ENCODE measurements around the gene BBS12. TPM values are rescaled to one million over a fixed set of nuclear protein-coding genes. Genes with fewer than 3 reads are reported as not detected.

BBS12 gene
- total and polyA plus RNA-seq, 4 donors, result 0.53 to 2.1 (median 0.80) TPM

- H3K9me3 ChIP-seq (ENCODE audit: control insufficient read depth in 4 of 4, low read length in 3 of 4), result no peaks in the 10 kb centered on the region
- WGBS, result 55% methylated on average over 2 of the region's 2 CpGs
- H3K27ac ChIP-seq (ENCODE audit: low read depth in 1 of 2, low read length in 2 of 2), result no peak overlapping the region
- DNase-seq (ENCODE audit: low spot score), result no peak
- H3K4me3 ChIP-seq (ENCODE audit: low read depth in 1 of 3, low read length in 3 of 3), result no peak overlapping the region
- H3K9ac ChIP-seq (ENCODE audit: low read depth in 1 of 2, low read length in 2 of 2), result no peak overlapping the region
- no peaks in the 10 kb centered on the region for H3K27me3 ChIP-seq (ENCODE audit: control insufficient read depth in 4 of 4, insufficient read depth in 4 of 4, low read length in 3 of 4)
- H3K36me3 ChIP-seq (ENCODE audit: control insufficient read depth in 4 of 4, insufficient read depth in 3 of 4, low read depth in 1 of 4, low read length in 3 of 4), result no peaks in the 10 kb centered on the region
- TF ChIP-seq RAD21 (IDR thresholded peaks at IDR 0.05) (no peak), HNF4G (IDR thresholded peaks at IDR 0.05) (no peak)
- no peaks in the 10 kb centered on the region for H3K4me1 ChIP-seq (ENCODE audit: control insufficient read depth in 4 of 4, insufficient read depth in 4 of 4, low read length in 3 of 4)
Measured at GRCh38 chr4:122687531-122688061, 44.9 kb upstream of the BBS12 start.

DNA sequence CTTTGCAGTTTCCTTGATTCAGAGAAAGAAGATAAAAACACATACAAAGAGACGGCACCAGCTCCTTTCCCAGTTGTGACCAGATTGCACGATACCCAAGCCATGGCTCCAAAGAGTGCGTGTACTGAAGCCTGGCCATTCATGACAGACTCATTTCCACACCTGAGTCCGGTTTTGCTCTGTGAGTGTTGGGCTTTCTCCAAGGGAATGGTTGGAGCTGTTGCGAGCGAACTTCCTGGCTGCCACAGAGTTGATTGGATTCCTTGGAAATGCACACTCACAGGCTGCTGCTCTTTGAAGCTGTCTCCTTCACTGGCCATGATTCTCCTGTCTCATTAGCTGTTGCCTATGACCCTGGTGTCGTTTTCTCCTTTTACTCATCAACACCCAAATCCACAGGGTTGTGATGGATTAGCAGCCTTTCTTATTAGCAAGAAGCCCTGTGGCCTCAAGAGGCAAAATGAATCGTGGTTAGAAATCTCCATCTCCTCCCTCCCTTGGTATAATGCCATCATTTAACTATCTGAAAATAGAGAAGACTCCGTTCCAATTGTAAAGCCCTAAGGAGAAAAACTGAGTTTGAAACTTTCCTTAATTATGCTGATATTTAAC lies 43.9 kb upstream of the BBS12 start:
- no peak overlapping the region for H3K4me3 ChIP-seq (ENCODE audit: low read depth in 1 of 3, low read length in 3 of 3)
- no peak overlapping the region for H3K27ac ChIP-seq (ENCODE audit: low read depth in 1 of 2, low read length in 2 of 2)
- H3K4me1 ChIP-seq (ENCODE audit: control insufficient read depth in 4 of 4, insufficient read depth in 4 of 4, low read length in 3 of 4), result no peaks in the 10 kb centered on the region
- WGBS, result 69% methylated on average over 9 of the region's 9 CpGs
- H3K36me3 ChIP-seq (ENCODE audit: control insufficient read depth in 4 of 4, insufficient read depth in 3 of 4, low read depth in 1 of 4, low read length in 3 of 4), result no peaks in the 10 kb centered on the region
- no peak overlapping the region for H3K9ac ChIP-seq (ENCODE audit: low read depth in 1 of 2, low read length in 2 of 2)
- no peaks in the 10 kb centered on the region for H3K9me3 ChIP-seq (ENCODE audit: control insufficient read depth in 4 of 4, low read length in 3 of 4)
- DNase-seq (ENCODE audit: low spot score), result no peak
- H3K27me3 ChIP-seq (ENCODE audit: control insufficient read depth in 4 of 4, insufficient read depth in 4 of 4, low read length in 3 of 4), result no peaks in the 10 kb centered on the region
- no peak for TF ChIP-seq HNF4A (conservative IDR thresholded peaks at IDR 0.05)
- TF ChIP-seq FOXA1 (IDR thresholded peaks at IDR 0.05), result no peak
- no peak for TF ChIP-seq GABPA (IDR thresholded peaks at IDR 0.05 in 1 of 2, conservative IDR thresholded peaks at IDR 0.05 in 1 of 2)
- no peak for TF ChIP-seq RXRA (IDR thresholded peaks at IDR 0.05)
- no peak for TF ChIP-seq HNF4G (IDR thresholded peaks at IDR 0.05)
- TF ChIP-seq EGR1 (IDR thresholded peaks at IDR 0.05; ENCODE audit: low read depth in 2 of 2), result no peak
- TF ChIP-seq, protein P1, sequence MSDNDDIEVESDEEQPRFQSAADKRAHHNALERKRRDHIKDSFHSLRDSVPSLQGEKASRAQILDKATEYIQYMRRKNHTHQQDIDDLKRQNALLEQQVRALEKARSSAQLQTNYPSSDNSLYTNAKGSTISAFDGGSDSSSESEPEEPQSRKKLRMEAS (IDR thresholded peaks at IDR 0.05), result no peak

- no peaks in the 10 kb centered on the region for H3K36me3 ChIP-seq (ENCODE audit: control insufficient read depth in 4 of 4, insufficient read depth in 3 of 4, low read depth in 1 of 4, low read length in 3 of 4)
- no peak for DNase-seq (ENCODE audit: low spot score)
- H3K9ac ChIP-seq (ENCODE audit: low read depth in 1 of 2, low read length in 2 of 2), result no peak overlapping the region
- H3K4me3 ChIP-seq (ENCODE audit: low read depth in 1 of 3, low read length in 3 of 3), result no peak overlapping the region
- H3K27ac ChIP-seq (ENCODE audit: low read depth in 1 of 2, low read length in 2 of 2), result no peak overlapping the region
- H3K27me3 ChIP-seq (ENCODE audit: control insufficient read depth in 4 of 4, insufficient read depth in 4 of 4, low read length in 3 of 4), result no peaks in the 10 kb centered on the region
- no peaks in the 10 kb centered on the region for H3K4me1 ChIP-seq (ENCODE audit: control insufficient read depth in 4 of 4, insufficient read depth in 4 of 4, low read length in 3 of 4)
- no peak for TF ChIP-seq HNF4A (conservative IDR thresholded peaks at IDR 0.05)
- TF ChIP-seq TAF1 (conservative IDR thresholded peaks at IDR 0.05), result no peak
- no peak for TF ChIP-seq FOXA2 (IDR thresholded peaks at IDR 0.05)
- no peak for TF ChIP-seq JUND (IDR thresholded peaks at IDR 0.05)
- TF ChIP-seq RAD21 (IDR thresholded peaks at IDR 0.05), result no peak
- no peaks in the 10 kb centered on the region for H3K9me3 ChIP-seq (ENCODE audit: control insufficient read depth in 4 of 4, low read length in 3 of 4)
Measured at GRCh38 chr4:122689972-122690371, 42.5 kb upstream of the BBS12 start.

DNA sequence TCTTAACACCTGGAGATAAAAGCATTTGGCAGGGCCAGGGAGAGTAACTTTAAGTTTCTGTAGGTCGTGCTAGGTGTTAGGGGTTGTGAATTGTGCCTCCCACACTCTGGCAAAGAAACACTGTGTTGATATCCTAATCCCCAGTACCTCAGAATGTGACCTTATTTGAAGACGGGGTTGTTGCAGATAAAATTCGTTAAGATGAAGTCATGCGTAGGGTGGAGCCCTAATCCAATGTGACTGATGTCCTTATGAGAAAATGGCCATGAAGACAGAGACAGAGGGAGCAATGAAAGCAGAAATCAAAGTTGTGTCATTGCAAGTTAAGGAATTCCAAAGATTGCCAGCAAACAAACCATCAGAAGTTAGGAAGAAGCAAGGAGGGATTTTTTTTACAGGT lies 40.5 kb upstream of the BBS12 start:
- 68% methylated on average over 4 of the region's 4 CpGs for WGBS
- H3K27ac ChIP-seq (ENCODE audit: low read depth in 1 of 2, low read length in 2 of 2), result no peak overlapping the region
- TF ChIP-seq HNF4G (IDR thresholded peaks at IDR 0.05) (no peak), GABPA (IDR thresholded peaks at IDR 0.05 in 1 of 2, conservative IDR thresholded peaks at IDR 0.05 in 1 of 2) (no peak), TAF1 (conservative IDR thresholded peaks at IDR 0.05) (no peak), SP1 (IDR thresholded peaks at IDR 0.05) (no peak), ATF3 (IDR thresholded peaks at IDR 0.05) (no peak), NR2F2 (IDR thresholded peaks at IDR 0.05) (no peak), EGR1 (IDR thresholded peaks at IDR 0.05; ENCODE audit: low read depth in 2 of 2) (no peak)
- TF ChIP-seq, protein P1 (IDR thresholded peaks at IDR 0.05), result no peak
- TF ChIP-seq, protein P2, sequence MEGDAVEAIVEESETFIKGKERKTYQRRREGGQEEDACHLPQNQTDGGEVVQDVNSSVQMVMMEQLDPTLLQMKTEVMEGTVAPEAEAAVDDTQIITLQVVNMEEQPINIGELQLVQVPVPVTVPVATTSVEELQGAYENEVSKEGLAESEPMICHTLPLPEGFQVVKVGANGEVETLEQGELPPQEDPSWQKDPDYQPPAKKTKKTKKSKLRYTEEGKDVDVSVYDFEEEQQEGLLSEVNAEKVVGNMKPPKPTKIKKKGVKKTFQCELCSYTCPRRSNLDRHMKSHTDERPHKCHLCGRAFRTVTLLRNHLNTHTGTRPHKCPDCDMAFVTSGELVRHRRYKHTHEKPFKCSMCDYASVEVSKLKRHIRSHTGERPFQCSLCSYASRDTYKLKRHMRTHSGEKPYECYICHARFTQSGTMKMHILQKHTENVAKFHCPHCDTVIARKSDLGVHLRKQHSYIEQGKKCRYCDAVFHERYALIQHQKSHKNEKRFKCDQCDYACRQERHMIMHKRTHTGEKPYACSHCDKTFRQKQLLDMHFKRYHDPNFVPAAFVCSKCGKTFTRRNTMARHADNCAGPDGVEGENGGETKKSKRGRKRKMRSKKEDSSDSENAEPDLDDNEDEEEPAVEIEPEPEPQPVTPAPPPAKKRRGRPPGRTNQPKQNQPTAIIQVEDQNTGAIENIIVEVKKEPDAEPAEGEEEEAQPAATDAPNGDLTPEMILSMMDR (IDR thresholded peaks at IDR 0.05; ENCODE audit: low read depth, low read length, missing input control), result no peak
- TF ChIP-seq, protein P3, sequence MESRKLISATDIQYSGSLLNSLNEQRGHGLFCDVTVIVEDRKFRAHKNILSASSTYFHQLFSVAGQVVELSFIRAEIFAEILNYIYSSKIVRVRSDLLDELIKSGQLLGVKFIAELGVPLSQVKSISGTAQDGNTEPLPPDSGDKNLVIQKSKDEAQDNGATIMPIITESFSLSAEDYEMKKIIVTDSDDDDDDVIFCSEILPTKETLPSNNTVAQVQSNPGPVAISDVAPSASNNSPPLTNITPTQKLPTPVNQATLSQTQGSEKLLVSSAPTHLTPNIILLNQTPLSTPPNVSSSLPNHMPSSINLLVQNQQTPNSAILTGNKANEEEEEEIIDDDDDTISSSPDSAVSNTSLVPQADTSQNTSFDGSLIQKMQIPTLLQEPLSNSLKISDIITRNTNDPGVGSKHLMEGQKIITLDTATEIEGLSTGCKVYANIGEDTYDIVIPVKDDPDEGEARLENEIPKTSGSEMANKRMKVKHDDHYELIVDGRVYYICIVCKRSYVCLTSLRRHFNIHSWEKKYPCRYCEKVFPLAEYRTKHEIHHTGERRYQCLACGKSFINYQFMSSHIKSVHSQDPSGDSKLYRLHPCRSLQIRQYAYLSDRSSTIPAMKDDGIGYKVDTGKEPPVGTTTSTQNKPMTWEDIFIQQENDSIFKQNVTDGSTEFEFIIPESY (IDR thresholded peaks at IDR 0.05), result no peak

More for the DNA sequence above, 40.5 kb upstream of the BBS12 start:
- no peak overlapping the region for H3K4me3 ChIP-seq (ENCODE audit: low read depth in 1 of 3, low read length in 3 of 3)
- H3K9ac ChIP-seq (ENCODE audit: low read depth in 1 of 2, low read length in 2 of 2), result no peak overlapping the region
- no peaks in the 10 kb centered on the region for H3K4me1 ChIP-seq (ENCODE audit: control insufficient read depth in 4 of 4, insufficient read depth in 4 of 4, low read length in 3 of 4)
- no peaks in the 10 kb centered on the region for H3K9me3 ChIP-seq (ENCODE audit: control insufficient read depth in 4 of 4, low read length in 3 of 4)
- peaks cover 0 to 3% (median 0%) of the 10 kb centered on the region in 4 donors for H3K27me3 ChIP-seq (ENCODE audit: control insufficient read depth in 4 of 4, insufficient read depth in 4 of 4, low read length in 3 of 4)
- no peaks in the 10 kb centered on the region for H3K36me3 ChIP-seq (ENCODE audit: control insufficient read depth in 4 of 4, insufficient read depth in 3 of 4, low read depth in 1 of 4, low read length in 3 of 4)
- DNase-seq (ENCODE audit: low spot score), result no peak
